Measurements from ENCODE around the gene RHEB.

Gene RHEB

GRCh38 chr7:151430391-151431205 lies 89.1 kb downstream of the RHEB start:
- DNase-seq = no peak

DNA sequence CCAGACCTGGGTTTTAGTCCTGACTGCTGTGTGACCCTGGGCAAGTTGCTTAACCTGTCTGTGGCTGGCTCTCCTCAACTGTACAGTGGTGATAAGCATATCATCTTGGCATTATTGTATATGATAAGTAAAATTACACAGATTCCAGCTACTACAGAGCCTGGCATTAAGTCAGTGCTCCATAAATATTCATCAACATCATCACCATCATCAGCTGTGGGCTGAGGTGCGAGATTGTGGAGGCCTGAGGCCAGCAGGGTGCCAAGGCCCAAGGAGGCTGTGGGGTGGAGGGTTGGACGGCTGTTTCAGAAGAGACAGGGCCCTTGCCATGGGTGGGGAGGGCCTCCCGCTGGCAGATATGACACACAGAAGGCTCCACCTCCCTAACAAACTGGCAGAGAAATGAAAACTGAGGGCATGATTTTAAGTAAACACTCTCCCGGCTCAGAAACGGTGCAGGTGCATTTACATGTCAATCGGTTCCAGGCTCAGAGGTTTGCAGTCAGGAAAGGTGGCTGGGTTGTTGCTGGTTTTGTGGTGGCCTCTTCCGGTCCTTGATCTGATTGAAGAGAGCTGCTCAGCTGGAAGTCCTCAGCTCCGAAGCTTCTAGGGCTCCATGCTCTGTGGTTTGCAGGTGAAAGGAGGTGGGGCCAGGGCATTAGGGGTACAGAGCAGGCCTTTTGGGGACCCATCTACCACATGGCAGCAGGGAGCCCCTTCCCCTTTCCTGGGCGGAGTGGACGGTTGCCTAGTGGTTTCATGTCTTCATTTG lies 89.9 kb downstream of the RHEB start:
- no peak for DNase-seq

GRCh38 chr7:151429237-151429559 lies 90.5 kb downstream of the RHEB start:
- DNase-seq = no peak

DNA sequence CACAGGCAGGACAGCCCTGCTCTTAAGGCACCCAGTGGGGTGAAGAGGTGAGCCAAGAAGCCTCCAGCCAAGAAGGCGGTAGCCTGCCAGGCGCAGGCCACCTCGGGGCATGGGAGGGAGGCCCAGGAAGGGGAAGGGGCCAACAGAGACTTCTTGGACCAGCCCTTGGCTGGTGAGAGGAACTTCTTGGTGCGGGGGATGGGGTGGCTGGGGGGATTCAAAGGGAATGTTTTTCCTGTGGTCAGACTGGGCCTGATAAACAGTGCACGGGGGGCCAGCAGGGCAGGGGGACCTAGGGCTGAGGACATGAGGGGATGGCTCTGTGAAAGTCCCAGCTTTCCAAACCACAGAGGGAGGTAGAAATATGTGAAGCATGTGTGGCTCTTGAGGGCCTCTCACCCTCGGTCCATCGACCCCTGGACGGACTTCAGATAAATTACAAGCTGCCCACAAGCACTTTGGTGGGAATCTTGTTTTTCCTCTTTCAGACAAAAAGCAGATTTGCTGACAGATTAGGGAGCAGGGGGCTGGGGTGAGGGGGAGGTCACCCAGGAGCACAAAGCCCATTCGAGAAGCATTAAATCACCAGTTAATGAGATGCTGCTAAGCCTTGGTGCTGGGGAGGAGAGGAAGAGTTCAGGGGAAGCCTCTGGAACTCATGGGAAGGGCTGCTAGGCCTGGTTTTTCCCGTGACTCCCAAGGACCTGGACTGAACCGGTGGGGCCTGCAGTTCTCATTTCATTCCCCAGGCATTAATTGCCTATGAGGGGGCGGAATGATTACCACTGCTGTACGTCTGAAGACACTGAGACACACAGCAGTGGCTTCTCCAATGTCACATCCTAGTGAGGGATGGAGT lies 91.1 kb downstream of the RHEB start:
- no peak for DNase-seq

GRCh38 chr7:151427705-151428377 lies 91.9 kb downstream of the RHEB start:
- DNase-seq = no peak

DNA sequence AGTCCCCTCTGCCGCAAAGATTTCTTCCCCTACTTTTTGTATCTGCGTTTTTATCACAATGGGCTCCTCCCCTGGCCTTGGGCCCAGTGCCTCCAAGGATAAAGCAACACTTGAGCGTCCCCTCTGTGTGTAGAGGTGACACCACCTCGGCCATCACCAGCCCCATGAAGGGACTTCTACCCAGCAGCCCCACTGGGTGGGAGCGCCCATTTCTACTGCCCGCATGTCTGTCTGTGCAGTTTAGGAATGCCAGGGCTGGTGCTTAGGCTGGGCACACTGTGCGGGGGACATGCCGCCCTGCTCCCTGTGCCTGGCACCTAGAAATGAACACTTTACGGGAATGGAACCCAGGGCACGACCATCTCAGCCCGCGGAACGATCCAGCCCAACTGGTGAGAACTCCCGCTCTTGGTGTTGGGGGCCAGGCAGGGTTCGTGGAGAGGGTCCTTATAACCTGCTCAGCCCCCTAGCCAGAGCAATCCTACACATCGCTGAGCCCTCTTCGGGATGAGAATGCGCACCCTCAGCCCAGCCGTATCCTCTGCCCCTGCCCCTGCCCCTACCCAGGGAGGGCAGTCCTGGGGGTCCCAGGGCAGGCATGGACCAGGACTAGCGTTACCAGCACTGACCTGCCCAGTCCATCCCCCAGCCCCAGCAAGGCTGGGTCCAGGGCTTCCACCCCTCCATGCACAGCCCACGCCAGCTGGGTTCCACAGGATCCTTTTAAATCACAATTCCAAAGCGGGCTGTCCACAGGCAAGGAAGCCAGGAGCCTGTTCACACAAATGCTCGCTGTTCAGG lies 92.6 kb downstream of the RHEB start:
- no peak for DNase-seq

DNA sequence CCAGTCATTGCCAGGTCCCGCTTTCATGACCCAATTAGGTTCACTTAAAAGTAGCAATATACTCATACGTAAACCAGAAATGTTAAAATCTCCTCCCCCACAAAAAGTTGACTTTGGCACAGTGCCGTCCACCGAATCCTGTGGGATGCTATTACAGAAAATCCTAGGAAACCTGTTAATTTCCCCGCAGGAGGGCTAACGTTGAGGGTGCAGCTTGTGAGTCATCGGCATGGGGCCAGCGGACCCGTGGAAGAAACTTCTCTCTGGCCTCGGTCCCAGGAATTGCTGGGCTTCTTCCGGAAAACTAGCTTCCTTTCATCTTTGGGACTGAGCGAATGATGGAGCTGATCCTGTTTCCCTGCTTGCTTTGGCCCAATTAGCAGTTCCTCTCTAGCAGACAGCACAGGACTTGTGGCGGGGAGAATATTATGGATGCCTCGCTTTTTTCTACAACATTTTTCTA lies 93.2 kb downstream of the RHEB start:
- DNase-seq = no peak

DNA sequence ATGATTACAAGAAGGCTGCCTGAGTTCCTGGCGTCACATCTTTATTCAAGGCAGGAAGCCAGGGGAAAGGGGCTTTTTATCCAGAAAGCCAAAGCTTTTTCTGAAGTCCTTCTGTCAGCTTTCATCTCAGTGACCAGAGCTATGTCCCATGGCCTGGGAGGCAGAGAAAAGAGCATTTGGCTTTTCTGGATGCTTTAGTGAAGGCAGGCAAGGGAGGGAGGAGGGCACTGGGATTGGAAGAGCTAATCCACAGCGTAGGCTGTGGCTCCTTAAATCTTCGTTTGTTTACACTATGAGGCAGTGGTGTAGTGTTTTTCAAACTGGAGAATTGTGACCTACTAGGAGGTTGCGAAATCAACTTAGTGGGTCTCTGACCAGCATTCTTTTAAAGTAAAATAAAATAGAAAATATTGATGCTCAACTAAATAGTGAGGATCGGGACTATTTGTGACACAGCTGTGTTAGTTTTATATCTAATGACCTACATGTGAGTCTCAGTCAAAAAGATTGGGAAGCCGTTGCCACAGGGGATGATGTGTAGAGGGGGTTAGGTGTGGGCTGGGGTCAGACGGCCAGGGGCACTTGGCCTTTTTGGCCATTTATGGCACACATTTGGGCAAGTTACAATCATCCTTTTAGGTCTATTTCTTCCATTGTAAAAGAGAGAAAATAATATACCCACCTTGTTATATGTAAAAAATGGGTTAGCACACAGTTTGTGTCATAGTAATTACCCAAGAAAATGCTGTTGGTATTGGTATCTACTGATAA lies 93.8 kb downstream of the RHEB start:
- DNase-seq = no peak

GRCh38 chr7:151424799-151425198 lies 94.9 kb downstream of the RHEB start:
- DNase-seq = no peak

DNA sequence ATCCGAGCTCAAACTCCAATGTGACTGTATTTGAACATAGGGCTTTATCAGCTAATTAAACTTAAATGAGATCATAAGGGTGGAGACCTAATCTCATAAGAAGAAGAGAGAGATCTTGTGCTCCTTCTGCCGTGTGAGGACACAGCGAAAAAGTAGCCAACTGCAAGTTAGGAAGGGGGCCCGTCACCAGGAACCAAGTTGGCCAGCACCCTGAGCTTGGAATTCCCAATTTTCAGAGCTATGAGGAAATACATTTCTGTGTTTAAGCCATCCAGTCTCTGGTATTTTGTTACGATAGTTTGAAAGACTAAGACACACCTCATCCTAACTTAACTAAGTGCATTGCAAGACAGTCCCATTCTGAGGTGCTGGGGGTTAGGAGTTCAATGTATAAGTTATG lies 95.8 kb downstream of the RHEB start:
- DNase-seq = no peak

- DNase-seq = no peak
Measured at GRCh38 chr7:151423226-151423625, 96.5 kb downstream of the RHEB start.

- DNase-seq = no peak
Measured at GRCh38 chr7:151422212-151422611, 97.5 kb downstream of the RHEB start.

GRCh38 chr7:151420144-151420543 lies 99.6 kb downstream of the RHEB start:
- no peak for DNase-seq

DNA sequence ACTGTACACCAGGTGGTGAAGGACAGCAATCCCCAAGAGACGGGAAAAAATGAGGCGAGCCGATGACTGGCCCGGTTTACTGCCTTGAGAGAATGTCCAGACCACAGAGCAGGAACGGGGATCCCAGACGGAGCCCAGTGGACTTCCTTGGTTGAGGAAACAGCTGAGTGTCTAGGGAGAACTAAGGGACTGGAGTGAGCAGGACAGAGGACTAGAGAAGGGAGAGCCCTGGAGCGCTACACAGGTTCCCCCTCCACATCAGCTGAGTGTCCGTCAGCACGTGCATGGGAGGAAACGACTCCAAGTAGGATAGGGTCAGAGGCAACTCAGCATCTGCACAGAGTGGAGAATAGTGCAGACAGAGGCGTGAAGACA lies 102.8 kb downstream of the RHEB start:
- DNase-seq = no peak

DNA sequence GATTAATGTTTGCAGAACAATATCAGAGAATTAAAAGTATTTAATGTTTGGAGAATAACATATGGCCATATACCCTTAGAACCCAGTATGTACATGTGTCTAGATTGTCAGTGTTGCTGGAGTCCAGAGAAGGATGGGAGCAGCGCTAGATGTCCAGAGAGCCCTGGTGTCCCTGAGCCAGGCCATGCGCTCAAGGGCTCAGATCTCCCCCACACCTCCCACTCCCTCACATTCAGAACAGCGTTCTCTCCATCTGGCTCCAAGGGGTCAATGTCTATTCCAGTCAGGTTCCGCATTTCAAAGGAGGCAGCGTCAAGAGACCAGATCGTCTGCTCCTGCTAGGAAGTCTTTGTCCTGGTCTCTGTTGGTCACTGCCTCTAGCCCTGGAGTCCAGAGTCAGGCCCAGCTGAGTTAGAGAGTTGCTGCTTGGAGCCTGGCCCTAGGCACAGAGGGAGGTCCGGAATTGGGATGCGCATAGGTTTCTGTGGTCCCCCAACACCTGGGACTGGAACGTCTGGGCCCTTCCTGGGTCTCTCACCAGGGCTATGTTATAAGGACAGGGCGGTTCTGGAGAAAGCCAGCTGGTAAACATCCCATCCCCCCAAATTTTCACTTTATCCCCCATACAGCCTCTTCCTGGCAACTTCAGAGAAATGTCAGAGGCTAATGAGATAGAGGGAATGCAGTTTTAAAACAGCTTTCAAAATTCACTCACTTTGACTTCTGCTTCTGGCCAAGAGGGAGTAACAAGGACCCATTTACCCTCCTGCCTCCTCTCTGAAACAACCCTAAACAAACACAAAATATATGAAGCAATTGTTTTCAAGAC lies 103.4 kb downstream of the RHEB start:
- DNase-seq = no peak
